Activated CD8-positive, alpha-beta memory T cell treated with anti-CD3 and anti-CD28 coated beads for 1 hour (primary cell): ENCODE data around the gene SREK1.

Source experiments
- DNase-seq, 2 donors: peaks; one replicate each; pipeline ENCODE4 v3.0.0-alpha.2; 2020; ENCODE audit warnings: low read depth in 1 of 2; ENCODE audit errors: extremely low read depth in 1 of 2

SREK1 gene

DNA sequence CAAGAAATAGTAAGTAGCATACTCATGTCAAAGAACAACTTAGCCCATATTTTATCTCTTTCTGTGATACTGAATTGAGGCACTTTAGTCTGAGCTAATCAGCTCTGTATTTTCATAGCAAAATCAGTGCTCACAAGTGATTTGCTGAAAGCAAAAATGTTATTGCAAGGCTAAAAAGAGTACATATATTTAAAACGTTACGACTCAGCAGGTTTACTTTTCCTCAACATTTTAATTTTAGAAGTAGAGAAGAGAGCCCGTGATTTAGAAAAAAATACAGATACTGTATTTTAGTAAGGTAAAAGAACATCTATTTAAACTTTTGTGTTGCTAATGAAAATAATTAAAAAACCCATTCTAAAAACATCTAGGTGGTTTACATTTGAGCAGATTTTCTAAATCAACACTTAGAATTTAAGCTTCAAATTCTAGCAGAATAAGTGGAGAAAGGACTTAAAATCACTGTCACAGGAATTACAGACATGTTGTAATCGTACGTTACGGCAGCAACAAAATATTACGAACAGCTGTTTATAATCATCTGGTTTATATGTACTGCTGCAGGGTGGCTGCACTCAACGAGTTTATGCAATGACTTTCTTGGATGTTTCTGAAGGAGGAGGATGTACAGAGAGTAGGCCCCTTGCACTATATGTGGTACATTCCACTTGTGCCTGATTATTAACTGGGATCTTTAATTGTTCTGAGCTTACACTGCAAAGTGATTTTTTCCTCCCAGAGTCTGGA lies 20.1 kb downstream of the SREK1 start:
- DNase-seq, result no peak

GRCh38 chr5:66168226-66168625 lies 24.1 kb downstream of the SREK1 start:
- DNase-seq, result no peak

- DNase-seq, result no peak
Observed at GRCh38 chr5:66169534-66169933, 25.4 kb downstream of the SREK1 start.

DNA sequence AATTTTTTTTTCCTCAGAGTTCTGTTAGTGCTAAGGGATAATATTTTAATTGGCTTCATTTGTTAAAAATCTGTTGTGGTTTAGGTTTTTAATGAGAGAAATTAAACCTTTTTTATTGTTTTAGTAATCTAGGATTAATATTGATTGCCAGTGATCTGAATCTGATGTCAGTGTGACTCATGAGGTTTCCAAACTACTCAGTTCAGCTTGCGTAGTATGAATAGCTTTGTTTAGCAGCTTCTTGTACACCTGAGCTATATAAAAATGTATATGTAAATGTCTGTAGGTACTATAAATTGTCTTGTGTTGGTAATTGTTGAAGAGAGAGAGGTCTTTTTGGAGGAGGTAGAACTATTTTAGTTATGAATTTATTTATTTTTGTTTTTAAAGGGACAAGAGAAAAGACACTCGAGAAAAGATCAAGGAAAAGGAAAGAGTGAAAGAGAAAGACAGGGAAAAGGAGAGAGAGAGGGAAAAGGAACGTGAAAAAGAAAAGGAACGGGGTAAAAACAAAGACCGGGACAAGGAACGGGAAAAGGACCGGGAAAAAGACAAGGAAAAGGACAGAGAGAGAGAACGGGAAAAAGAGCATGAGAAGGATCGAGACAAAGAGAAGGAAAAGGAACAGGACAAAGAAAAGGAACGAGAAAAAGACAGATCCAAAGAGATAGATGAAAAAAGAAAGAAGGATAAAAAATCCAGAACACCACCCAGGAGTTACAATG lies 26.3 kb downstream of the SREK1 start:
- DNase-seq, result no peak

- peak; percentile 10 to 23 for DNase-seq
Observed at GRCh38 chr5:66171349-66172344, 27.5 kb downstream of the SREK1 start.

DNA sequence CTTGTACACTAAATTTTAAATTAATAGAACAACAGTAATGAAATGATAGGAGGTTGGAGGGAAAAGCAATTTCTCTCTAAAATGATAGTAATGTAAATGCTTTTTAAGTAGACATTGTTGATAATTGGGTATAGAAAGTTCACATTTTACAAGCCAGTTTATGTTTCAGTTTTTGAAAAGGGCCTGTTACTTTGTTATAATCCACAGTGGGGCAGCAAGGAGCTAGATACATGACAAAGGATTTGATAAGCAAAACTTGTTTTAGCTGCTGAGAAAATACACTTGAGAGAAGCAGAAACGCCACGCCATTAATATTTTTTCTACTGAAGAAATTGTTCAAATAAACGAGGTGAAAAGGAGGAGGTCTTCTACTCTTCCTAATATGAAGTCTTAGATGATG lies 30.2 kb downstream of the SREK1 start:
- no peak for DNase-seq

DNA sequence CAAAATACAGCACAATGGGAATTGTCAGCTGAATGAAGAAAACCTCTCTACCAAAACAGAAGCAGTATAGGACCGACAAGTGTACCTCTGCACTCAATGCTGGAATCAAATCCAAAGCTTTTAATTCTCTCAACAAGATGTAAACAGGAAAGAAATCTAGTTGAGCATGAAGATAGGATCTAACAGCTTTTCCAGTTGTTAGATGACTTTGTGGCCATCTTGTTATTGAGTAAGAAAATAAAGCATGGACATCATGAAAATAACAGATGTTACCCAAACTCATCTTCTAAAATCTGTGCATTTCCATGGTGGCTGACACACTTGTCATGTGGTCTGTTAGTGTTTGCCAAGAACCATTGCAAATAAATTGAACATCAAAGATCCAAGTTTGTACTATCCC lies 34.7 kb downstream of the SREK1 start:
- DNase-seq, result no peak

GRCh38 chr5:66179297-66180051 lies 35.4 kb downstream of the SREK1 start:
- DNase-seq, result no peak

DNA sequence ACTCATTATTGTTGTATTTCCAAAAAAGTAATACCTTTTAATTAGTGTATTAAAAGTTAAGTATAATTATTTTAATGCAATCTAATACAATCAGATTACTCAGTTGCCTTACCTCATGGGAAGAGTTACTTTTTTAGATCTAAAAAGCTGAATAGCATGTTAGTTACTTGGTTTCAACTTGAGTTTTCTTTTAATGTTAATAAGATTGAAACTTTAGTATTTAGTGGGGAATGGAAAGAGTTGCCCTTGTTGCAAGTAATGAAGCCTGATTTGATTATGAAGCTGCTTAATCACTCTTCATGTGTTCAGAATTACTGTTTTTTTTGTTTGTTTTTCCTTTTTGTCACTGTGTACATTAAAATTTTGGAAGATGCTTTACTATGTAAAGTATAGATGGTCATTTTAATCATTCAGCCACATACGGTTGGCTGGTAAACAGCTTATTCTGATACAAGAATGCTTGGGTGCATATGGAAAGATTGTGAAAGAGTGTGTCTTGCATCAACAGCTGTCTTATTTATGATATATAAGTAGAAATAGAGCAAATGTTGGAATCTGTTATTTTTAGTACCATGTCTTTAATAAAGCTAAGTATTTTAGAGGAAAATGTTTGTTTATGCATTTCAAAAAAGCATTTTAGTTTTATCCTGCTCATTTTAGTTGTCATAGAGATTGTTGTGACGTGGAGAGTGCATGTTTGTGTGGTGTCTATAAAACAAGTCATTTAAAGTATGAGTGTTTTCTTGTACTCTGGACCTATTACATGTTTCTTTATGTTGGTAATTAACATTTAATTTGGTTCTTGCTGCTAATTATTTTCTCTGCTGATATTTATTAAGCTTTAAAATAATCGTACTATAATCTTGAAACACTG lies 36.4 kb downstream of the SREK1 start:
- DNase-seq, result no peak

- no peak for DNase-seq
Observed at GRCh38 chr5:66186108-66186507, 42.0 kb downstream of the SREK1 start.

DNA sequence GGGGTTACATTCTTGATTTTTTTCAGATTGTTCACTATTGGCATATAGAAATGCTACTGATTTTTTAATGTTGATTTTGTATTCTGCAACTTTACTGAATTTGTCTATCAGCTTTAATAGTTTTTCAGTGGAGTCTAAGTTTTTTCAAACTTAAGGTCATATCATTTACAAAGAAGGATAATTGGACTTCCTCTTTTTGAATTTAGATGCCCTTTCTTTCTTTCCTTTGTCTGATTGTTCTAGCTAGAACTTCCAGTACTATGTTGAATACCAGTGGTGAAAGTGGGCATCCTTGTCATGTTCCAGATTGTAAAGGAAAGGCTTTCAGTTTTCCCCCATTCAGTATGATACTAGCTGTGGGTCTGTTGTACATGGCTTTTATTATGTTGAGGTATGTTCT lies 49.3 kb downstream of the SREK1 start:
- no peak for DNase-seq

DNA sequence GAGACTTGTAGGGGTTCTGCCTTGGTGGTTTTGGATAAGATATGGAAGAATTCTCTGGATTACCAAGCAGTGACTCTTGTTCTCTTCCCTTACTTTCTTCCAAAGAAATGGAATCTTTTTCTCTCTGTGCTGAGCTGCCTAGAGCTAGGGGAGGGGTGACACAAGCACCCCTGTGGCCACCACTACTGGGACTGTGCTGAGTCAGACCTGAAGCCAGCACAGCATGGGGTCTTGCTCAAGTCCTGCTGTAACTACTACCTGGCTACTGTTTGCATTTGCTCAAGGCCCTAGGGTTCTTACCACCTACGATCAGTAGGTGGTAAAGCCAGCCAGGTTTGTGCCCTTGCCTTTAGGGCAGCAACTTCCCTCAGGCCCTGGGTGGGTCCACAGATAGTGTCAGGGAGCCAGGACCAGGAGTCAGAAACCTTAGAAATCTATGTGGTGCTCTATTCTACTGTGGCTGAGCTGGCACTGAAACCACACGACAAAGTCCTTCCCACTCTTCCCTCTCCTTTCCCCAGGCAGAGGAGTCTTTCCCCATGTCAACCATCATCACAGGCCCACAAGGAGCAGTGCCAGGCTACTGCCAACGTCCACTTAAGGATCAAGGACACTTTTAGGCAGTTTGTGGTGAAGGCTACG lies 53.8 kb downstream of the SREK1 start:
- DNase-seq, result no peak

- DNase-seq, result no peak
Observed at GRCh38 chr5:66198837-66199236, 54.7 kb downstream of the SREK1 start.

- DNase-seq, result no peak
Observed at GRCh38 chr5:66203531-66203930, 59.4 kb downstream of the SREK1 start.

GRCh38 chr5:66206465-66206864 lies 62.4 kb downstream of the SREK1 start:
- DNase-seq, result no peak

GRCh38 chr5:66207800-66208561 lies 63.9 kb downstream of the SREK1 start:
- DNase-seq, result no peak

- DNase-seq, result no peak
Observed at GRCh38 chr5:66209350-66209749, 65.2 kb downstream of the SREK1 start.

GRCh38 chr5:66209794-66210193 lies 65.7 kb downstream of the SREK1 start:
- DNase-seq, result no peak
